HG03575 (cell line): ENCODE results near the gene ACSS3.
"Not testable (repeated sequence)": the region's sequence is repeated elsewhere in the genome, so short reads cannot be mapped to it uniquely, and the experiment has no call there.

ENCODE experiments used
- ATAC-seq: cut with Tn5 transposase; IDR thresholded peaks from one replicate; pipeline ENCODE4 v1.9.1; 2021; ENCODE audit not compliant: unreplicated experiment, insufficient number of reproducible peaks, low FRiP score; ENCODE audit errors: extremely low read depth

ACSS3 gene

GRCh38 chr12:81208187-81208911 is 130.5 kb downstream of the ACSS3 start:
- no peak for ATAC-seq

- ATAC-seq, result no peak
These were observed 131.1 kb downstream of the ACSS3 start for GRCh38 chr12:81209012-81209411.

- ATAC-seq, result not testable (repeated sequence)
These were observed 131.9 kb downstream of the ACSS3 start for GRCh38 chr12:81209772-81210225.

- ATAC-seq, result no peak
These were observed 133.4 kb downstream of the ACSS3 start for GRCh38 chr12:81211306-81211705.

- no peak for ATAC-seq
These were observed 135.3 kb downstream of the ACSS3 start for GRCh38 chr12:81212996-81213696.

GRCh38 chr12:81216739-81217138 is 138.9 kb downstream of the ACSS3 start:
- no peak for ATAC-seq

GRCh38 chr12:81221681-81222080 is 143.8 kb downstream of the ACSS3 start:
- no peak for ATAC-seq

GRCh38 chr12:81222846-81223592 is 145.1 kb downstream of the ACSS3 start:
- ATAC-seq, result no peak

- ATAC-seq, result no peak
These were observed 146.7 kb downstream of the ACSS3 start for GRCh38 chr12:81224626-81225025.

- no peak for ATAC-seq
These were observed 151.9 kb downstream of the ACSS3 start for GRCh38 chr12:81229759-81230158.

- ATAC-seq, result no peak
These were observed 153.9 kb downstream of the ACSS3 start for GRCh38 chr12:81231574-81232368.

GRCh38 chr12:81245458-81245857 is 167.6 kb downstream of the ACSS3 start:
- no peak for ATAC-seq

- ATAC-seq, result no peak
These were observed 168.2 kb downstream of the ACSS3 start for GRCh38 chr12:81245907-81246570.

GRCh38 chr12:81249976-81250375 is 172.1 kb downstream of the ACSS3 start:
- no peak for ATAC-seq

GRCh38 chr12:81252228-81252627 is 174.3 kb downstream of the ACSS3 start:
- ATAC-seq, result no peak

GRCh38 chr12:81253360-81253759 is 175.5 kb downstream of the ACSS3 start:
- no peak for ATAC-seq

GRCh38 chr12:81255456-81255855 is 177.6 kb downstream of the ACSS3 start:
- ATAC-seq, result no peak

- ATAC-seq, result no peak
These were observed 178.1 kb downstream of the ACSS3 start for GRCh38 chr12:81255947-81256346.
